Measurements from ENCODE around the gene C1orf232.

DNA sequence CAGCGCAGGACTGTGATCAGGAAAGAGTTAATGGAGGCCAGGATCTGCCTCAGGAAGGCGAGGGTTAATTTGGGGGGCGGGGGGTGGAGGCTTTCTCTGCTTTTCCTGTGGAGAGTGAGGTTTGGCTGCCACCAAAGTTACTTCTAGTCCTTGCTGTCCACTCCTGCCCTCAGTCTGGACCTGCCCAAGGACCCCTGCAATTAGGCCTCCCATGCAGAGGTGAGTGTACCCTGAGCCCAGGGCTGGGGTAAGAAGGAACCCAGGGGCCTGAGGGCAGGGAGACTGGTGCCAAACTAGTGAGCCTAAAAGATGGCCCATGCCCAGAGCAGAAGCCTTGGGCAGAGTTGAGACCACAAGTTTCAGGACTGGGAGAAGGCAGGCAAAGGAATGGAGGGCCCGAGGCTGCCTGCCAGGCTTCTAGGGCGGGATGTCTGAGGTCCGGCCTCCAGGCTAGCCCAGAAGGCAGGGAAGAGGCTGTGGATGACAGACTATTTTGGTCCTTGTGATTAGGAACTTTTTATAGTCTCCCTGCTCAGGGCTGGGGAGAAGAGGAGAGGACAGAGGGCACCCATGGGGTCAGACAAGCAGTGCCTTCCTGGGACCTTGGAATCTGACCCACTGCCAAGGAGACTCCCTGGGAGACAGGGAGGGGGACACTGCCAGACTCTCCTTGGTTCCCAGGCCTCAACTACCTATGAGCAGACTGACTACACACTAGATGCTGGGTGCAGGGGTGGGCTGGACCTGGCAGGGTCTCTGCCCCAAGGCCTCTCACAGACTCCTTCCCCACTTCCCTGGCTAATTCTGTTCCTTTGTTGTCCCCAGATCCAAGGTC, 9.6 kb downstream of the C1orf232 start, which contains the start of gene FAM110D:
- no peak for TF ChIP-seq CTCF (IDR thresholded peaks at IDR 0.05)
- TF ChIP-seq POLR2A (IDR thresholded peaks at IDR 0.05), result no peak

Data from ovary (tissue), 3 donors.